Left hindlimb (tissue), 1 donor: ENCODE results near the gene ROR1.

Experiments
- DNase-seq: peaks from one replicate; pipeline ENCODE4 v3.0.0-alpha.2; 2018

The ROR1 gene

GRCh38 chr1:64114012-64114525 is 340.3 kb downstream of the ROR1 start:
- no peak for DNase-seq

- DNase-seq = peak; percentile 53
These were observed 342.7 kb downstream of the ROR1 start for GRCh38 chr1:64116537-64116936.

DNA sequence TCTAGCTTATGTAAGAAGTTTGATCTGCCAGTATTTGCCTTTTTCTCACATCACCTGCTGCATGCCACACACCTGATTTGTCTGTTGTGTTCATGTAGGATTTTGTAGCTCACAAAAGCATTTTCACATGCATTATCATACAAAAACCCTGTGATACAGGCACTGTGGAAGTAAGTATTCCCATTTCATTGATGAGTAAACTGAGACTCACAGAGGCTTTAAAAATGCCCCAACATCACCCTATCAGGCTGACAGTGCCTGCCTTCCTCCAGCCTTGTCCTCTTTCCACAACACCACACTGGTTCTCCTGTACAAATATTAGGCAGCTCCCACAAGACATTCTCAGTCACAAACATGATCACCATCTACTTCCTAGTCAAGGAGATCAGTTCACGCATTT is 343.7 kb downstream of the ROR1 start:
- DNase-seq = no peak

DNA sequence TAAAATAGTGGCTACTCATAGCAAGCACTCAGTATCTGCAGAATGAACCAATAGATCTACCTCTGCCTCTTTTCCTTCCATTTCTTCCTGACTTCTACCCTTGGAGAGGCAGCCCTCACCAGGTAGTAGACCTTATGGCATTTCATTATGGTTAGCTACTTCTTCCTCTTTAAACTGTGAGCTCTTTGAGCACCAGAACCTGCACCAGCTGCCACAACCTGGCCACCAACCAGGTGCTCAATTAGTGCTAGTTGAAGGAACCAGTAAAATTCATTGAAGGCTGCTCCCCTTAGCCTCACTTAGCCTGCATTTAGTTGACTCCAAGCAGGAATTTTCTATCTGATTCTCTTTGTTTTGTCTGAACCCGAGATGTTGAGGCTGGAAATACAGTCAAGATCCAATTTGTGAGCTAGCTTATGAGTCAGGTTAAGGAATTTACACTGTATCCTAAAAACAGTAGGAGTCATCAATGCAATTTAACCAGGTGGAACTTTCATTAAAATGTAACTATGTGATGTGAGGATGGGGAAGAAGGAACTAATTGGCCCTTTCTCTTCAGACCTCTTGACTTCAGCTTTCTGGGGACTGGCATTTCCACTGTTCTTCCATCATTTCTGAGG is 348.1 kb downstream of the ROR1 start:
- no peak for DNase-seq

- DNase-seq = no peak
These were observed 348.8 kb downstream of the ROR1 start for GRCh38 chr1:64122588-64122987.

DNA sequence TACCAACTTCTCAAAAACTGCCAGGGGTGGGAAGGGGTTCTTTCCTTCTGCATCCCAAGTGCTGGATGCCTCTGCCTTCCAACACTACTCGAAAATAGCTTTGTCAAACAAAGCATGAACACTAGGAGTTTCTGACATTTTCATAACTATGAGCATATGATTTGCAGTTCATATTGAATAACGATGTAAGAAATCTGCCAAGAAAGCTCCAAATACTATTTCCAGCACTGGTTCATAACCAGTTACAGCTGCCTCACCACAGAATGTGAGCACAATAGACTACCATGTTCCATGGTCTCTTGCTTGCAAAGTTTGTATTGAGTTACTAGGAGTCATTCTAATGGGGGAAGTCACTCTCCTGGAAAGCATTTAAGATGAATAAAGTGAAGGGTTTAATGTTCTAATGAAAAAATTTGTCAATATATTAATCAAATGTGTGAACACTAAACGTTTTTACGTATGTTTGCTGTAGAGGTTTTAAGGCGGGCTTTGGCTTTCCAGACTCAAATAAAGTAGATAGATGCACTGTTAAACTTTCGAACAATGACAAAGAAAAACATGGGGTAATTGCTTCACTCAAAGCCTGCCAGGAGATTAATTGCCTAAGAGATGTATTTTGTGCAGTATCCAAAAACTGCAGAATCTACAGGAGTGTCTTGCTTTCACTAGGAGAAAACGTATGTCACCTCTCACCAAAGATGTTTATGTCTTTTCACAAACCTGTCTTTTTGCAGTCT is 351.1 kb downstream of the ROR1 start:
- peak; percentile 40 for DNase-seq

DNA sequence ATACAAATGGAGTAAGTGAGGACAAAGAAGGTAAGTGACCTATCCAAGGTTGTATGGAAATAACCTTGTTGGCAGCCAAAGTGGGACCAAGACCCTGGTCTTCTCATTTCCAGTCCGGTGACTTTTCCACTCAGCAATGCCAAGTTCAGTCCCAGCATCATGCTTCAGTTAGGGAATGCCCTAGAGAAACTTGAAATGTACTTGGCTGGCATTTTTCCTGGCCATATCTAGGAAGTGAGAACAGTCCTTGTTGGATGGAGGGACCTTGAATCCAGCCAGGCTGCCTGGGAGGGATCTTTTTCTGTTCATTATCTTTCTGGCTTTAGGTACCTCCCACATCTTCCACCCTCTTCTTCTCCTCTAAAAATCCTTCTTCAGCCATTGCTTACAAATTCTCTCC is 352.8 kb downstream of the ROR1 start:
- DNase-seq = no peak

DNA sequence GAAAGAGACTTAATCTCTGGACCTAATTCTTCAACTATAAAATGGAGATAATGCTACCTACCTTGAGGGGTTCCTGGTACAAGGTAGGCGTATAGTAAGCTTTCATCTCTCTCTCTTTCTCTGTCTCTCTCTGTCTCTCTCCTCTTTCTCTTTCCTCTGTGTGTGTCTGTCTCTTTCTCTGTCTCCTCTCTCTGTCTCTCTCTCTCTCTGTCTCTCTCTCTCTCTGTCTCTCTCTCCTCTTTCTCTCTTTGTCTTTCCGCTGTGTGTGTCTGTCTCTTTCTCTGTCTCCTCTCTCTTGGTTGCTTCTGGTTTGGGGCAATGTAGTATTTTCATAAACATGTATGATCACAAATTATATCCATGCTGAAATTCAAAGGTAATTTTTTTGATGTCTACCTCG is 353.5 kb downstream of the ROR1 start:
- no peak for DNase-seq

DNA sequence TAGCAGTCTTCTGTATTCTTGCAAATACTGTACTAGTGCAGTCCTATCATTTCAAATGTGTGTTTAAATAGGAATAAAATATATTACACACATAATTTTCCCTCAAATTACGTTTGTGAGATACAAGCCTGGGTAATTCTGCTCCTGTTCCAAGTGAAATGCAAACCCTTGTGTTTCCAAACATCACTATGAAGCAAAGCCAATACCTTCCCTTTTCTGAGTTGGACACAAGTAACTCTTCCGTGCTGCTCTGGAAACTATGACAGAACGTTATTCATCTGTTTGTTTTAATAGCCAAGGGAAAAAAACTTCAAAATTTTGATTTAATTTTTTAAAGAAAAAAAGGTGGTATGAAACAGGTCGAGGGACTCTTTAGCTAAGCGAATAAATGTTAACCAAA is 355.9 kb downstream of the ROR1 start:
- DNase-seq = no peak

DNA sequence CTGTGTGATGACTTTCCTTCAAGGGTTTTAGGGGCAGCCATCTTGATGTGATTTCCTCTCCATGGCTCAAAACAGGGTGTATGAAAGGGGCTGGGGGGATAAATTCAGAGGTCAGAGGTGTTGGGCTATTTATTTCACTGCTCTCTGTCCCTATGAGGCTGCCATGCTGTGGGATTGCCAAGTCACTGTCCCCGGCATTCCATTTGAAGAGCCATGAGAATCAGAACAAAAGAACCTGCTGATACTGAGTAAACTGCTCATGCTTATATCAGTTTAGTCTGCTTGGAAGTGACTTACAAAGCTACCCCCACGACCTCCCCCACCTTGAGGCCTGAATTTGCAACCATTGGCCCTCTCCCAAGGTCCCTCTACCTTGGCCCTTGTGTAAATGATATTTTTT is 357.3 kb downstream of the ROR1 start:
- DNase-seq = no peak

DNA sequence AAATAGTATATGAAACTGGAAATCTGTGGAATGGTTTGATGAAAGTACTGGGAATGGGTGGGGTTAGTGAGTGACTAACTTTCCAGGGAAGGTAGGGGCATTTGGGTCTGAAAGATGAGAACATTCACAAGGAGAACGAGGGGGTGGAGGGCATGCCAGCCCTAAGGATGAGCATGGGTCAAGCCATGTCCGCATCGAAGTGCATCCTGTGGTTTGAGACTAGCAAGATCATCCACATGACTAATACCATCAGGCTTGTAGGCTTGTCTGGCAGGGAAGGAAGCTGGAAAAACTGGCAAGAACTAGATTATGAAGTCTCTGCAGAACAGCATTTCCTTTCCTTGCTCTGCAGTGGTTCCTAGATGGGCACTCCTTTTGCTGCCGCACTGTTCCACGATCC is 359.2 kb downstream of the ROR1 start:
- DNase-seq = no peak

DNA sequence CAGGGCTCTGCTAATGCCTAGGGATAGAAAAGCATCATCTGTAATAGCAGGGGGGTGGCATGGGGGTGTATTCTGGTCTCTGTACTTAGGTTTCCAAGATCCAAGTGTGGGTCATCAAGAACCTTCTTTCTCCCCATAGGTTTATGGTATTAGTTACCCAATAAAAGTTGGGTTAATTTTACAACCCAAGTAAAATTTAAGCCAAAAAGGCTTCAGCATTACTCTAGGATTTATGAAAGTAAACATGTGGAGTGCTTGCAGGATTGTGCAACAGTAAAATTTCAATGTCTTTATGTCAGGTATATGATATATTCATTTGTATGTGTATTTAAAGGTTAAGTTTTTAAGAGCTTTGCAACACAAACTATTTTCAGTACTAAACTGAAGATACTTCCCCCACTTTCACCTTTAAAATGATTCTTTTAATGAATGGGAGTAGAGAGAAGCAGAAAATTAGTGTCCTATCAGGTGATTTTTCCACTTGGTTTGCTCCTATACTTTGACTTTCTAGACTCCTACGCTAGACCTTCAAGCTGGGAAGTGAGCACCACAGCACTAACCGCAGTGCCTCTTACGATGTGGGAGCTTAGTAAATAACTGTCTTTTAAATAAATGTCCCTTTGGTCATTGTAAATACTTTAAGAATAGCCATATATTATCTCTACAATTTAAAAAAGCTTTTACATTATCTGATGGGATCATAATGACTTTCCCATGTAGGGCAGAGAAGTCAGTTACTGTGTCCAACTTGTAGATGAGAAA is 361.8 kb downstream of the ROR1 start:
- no peak for DNase-seq

- DNase-seq = no peak
These were observed 362.5 kb downstream of the ROR1 start for GRCh38 chr1:64136296-64136695.

GRCh38 chr1:64136752-64137411 is 363.1 kb downstream of the ROR1 start:
- peak; percentile 83 for DNase-seq

GRCh38 chr1:64137412-64137803 is 363.6 kb downstream of the ROR1 start:
- DNase-seq = no peak

DNA sequence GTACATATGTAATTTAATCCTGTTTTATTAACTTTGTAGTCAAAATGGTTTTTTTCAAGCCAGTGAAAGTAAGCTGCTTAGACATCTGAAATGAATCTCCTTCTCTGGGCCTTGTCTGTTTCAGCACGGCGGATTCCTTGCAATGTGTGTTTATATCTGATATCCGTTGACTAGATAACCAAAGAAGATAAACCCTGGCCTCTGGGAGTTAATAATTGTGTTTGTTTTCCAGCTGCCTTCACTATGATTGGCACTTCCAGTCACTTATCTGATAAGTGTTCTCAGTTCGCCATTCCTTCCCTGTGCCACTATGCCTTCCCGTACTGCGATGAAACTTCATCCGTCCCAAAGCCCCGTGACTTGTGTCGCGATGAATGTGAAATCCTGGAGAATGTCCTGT is 366.1 kb downstream of the ROR1 start:
- no peak for DNase-seq

GRCh38 chr1:64140596-64140995 is 366.8 kb downstream of the ROR1 start:
- no peak for DNase-seq

GRCh38 chr1:64147045-64147724 is 373.4 kb downstream of the ROR1 start:
- no peak for DNase-seq

DNA sequence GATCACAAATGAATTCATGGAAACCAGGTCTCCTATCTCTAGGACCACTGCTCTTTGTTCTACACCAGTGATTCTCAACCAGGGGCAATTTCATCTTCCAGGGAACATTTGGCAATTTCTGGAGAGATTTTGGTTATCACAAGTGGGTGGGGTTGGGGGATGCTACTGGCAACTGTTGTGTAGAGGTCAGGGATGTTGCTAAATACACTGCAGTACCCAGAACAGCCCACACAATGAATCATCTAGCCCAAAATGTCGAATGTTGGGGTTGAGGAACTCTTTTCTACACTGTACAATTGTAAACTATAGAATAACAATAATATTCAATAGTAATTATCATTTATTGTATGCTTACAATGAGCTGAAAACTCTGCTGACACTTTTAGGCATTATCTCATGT is 373.9 kb downstream of the ROR1 start:
- DNase-seq = no peak

DNA sequence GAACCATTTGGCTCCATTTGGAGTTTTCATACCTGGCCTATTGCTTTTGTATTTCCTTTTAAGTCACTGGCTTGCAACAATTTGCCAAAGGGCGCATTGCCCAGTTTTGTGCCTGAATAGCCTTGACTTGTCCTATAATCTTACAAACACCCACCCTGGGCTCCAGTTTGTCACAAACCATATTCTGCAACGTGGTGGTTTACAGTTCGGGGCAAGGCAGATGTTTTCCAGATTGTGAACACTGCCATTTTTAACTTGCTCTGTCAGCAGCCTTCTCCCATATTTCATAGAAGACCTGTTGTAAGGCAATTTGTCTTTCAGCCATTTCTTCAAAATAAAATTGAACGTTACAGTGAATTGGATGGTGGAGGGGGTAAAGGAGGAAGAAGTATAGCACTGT is 376.4 kb downstream of the ROR1 start:
- DNase-seq = no peak

DNA sequence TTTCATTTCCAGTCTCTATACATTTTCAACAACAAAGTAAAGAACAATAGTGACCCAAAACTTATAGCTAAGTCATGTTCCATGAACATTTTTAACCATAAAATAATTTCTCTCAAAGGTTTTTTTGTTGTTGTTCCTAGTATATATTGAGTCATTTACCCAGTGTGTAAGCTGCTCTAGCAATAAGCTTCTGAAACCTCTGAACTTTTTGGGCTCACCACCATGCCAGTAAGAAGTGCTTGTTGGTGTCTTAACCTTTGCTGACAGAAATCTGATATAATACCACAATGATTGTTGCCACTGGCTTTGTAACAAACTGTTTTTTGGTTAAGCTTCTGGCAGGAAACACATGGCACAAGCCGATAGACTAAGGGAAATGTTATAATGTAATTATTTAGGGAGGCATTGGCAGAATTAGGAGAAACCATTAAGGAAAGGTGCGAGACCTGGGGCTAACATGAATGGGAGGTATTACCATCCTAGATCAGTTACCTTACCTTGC is 377.0 kb downstream of the ROR1 start:
- no peak for DNase-seq

GRCh38 chr1:64155278-64155677 is 381.5 kb downstream of the ROR1 start:
- no peak for DNase-seq
